Measurements from ENCODE around the gene CAPN14.

Gene CAPN14

DNA sequence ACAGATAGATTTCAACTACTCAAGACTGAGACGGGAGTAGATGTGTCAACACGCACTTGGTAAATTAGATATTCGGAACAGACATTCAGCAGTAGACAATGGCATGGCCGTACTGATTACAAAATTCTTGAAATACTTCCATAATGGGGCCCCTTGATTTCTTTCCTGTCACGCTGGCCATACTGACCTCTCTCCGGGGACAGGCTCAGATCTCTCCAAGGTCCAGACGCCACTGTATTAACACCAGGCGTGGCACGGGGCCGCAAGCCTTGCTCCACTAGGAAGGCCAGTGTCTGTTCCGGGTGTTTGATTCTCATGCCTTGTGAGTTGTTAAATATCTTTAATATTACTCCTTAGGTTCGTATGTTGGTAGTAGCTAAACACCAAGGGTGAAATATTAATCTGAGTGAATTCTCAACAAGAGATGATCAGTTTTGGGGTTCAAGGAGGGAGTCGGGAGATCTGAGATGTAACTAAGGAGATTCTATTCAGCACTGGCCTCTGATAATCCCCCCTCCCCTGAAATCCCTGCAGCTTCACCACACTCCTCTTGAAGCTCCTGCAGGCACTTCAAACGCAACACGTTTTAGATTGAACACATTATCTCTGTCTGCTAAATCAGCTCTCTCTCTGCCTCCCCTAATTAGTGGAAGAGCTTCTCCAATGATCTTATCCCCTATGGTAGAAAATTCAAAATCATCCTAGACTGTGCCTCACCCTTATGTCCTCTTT, 14.4 kb upstream of the CAPN14 start:
- CTCF ChIA-PET = interaction anchor here (1.2 to 6.6 kb wide), 5 partner anchors 33 to 518 kb away, joined by 3 to 72 read pairs (median 3); no protein-coding TSS in a partner anchor
- DNase-seq (ENCODE audit: low read depth, low spot score) = no peak
- no peak overlapping the region for H3K4me3 ChIP-seq (ENCODE audit: low read depth, low read length)
- POLR2A ChIA-PET = no interaction called here
- no peak for TF ChIP-seq CTCF (IDR thresholded peaks at IDR 0.05; ENCODE audit: insufficient read depth, low read length, missing control alignments)

GRCh38 chr2:31230751-31231150, 13.4 kb upstream of the CAPN14 start:
- ChIA-PET CTCF (interaction anchor here (0.8 to 1.6 kb wide), 2 partner anchors 11 to 87 kb away, joined by 3 read pairs; no protein-coding TSS in a partner anchor), POLR2A (no interaction called here)
- no peak for TF ChIP-seq CTCF (IDR thresholded peaks at IDR 0.05; ENCODE audit: insufficient read depth, low read length, missing control alignments)
- H3K4me3 ChIP-seq (ENCODE audit: low read depth, low read length) = no peak overlapping the region
- DNase-seq (ENCODE audit: low read depth, low spot score) = no peak

GRCh38 chr2:31228717-31229116, 11.4 kb upstream of the CAPN14 start:
- CTCF ChIA-PET = interaction anchor here (1.4 kb wide), 1 partner anchor 105 kb away, joined by 4 read pairs; no protein-coding TSS in a partner anchor
- TF ChIP-seq CTCF (IDR thresholded peaks at IDR 0.05; ENCODE audit: insufficient read depth, low read length, missing control alignments) = no peak
- no peak for DNase-seq (ENCODE audit: low read depth, low spot score)
- POLR2A ChIA-PET = no interaction called here
- H3K4me3 ChIP-seq (ENCODE audit: low read depth, low read length) = no peak overlapping the region

- DNase-seq (ENCODE audit: low read depth, low spot score) = no peak
- ChIA-PET CTCF (interaction anchor here (1.1 to 1.4 kb wide), 2 partner anchors 106 to 516 kb away, joined by 3 to 4 read pairs; no protein-coding TSS in a partner anchor), POLR2A (no interaction called here)
- no peak for TF ChIP-seq CTCF (IDR thresholded peaks at IDR 0.05; ENCODE audit: insufficient read depth, low read length, missing control alignments)
- no peak overlapping the region for H3K4me3 ChIP-seq (ENCODE audit: low read depth, low read length)
Measured at GRCh38 chr2:31227711-31228125, 10.4 kb upstream of the CAPN14 start.

GRCh38 chr2:31227110-31227509, 9.8 kb upstream of the CAPN14 start:
- no peak for TF ChIP-seq CTCF (IDR thresholded peaks at IDR 0.05; ENCODE audit: insufficient read depth, low read length, missing control alignments)
- DNase-seq (ENCODE audit: low read depth, low spot score) = no peak
- CTCF ChIA-PET = interaction anchor here (0.8 to 1.1 kb wide), 2 partner anchors 78 to 516 kb away, joined by 3 read pairs; no protein-coding TSS in a partner anchor
- H3K4me3 ChIP-seq (ENCODE audit: low read depth, low read length) = no peak overlapping the region
- POLR2A ChIA-PET = no interaction called here

GRCh38 chr2:31226266-31226665, 9.0 kb upstream of the CAPN14 start:
- ChIA-PET CTCF (no interaction called here), POLR2A (no interaction called here)
- DNase-seq (ENCODE audit: low read depth, low spot score) = no peak
- no peak for TF ChIP-seq CTCF (IDR thresholded peaks at IDR 0.05; ENCODE audit: insufficient read depth, low read length, missing control alignments)
- H3K4me3 ChIP-seq (ENCODE audit: low read depth, low read length) = no peak overlapping the region
